ENCODE measurements around the gene DNAJB8.

The DNAJB8 gene

DNA sequence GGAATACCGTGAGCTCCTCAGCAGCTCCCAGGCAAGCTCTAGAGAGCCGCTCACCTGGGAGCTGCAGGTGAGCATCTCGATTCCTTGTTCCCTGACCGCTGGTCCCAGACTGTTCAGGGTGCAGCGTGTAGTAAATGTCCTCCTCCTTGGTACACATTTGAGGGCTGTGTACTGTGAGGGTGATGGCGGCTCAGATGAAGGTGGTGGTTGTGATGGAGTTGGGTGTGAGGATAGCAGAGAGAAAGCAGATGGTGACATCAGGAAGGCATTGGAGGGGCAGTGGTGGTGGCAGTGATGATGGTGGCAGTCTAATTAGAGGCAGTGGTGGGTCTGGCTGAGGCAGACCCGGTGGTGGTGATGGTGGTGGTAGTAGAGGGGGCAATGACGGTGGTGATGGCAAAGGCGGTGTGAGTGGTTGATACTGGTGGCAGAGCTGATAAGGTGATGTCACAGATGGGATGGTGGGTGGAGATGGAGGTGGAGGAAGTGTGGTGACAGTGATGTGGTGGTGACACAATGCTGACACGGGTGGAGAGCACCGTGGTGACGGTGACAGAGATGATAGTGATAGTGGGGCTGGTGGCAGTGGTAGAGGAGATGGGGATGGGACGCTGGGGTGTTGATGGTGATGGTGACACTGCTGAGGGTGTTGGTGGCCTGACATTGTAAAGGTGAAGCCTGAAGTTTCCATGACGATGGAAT is at the start of gene DNAJB8:
Gene DNAJB8, minus strand, starts transcription at position 51 of the 702 bp plus-strand sequence. CDS start 3,645 bp downstream, outside the sequence.
- H3K4me3 ChIP-seq (ENCODE audit: low read depth, low read length) = no peak within 1 kb of the TSS

DNA sequence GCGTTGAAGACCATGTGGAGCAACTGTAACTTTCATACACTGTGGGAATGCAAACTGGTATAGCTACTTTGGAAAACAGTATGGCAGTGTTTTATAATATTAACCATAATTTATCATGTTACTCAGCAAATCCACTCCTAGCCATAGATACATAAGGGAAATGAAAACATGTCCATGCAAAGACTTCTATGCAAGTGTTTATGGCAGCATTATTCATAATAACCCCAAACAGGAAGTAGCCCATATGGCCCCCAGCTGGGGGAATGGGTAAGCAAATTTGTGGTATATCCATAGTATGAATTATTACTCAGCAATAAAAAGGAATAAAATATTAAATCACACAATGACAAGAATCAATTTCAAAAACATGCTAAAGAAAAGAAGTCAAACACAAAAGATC is 49.3 kb upstream of the DNAJB8 start:
- no peak overlapping the region for H3K4me3 ChIP-seq (ENCODE audit: low read depth, low read length)

DNA sequence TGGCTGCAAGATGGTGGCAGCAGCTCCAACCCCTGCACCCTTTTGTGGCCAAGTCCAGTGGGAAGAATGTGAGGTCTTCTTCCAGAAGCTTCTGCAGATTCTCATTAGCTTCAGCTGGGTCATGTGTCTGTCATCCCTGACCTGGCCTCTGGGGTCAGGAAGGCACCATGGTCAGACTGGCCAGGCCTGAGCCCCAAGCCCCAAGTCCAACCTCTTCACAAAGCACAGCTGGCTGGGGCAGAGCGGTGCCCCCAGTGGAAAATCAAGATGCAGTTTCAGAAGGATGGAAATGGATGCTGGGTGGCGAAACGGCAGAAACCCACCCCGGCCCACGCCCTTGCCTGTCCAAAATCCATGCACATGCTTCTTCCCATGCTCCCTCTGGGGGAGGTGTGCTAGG is 42.2 kb upstream of the DNAJB8 start:
- H3K4me3 ChIP-seq (ENCODE audit: low read depth, low read length) = no peak overlapping the region

DNA sequence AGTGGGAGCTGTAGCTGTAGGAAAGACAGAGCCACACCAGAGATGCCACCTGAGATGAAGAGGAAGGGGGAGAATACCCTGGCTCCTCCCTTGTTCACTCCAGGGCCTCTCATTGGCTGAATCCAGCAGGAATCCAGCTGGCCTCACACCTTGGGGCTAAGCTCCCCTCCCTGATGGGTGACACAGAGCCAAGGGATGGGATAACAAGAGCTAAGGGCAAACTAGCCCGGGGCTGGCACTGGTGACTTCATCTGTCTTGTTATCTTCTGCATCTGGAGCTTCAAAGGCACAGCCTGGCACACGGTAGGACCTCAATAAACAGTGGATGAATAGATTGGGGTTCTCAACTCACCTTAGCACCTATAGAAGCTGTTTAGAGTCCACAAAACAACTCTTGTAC is 40.1 kb upstream of the DNAJB8 start:
- H3K4me3 ChIP-seq (ENCODE audit: low read depth, low read length) = no peak overlapping the region

DNA sequence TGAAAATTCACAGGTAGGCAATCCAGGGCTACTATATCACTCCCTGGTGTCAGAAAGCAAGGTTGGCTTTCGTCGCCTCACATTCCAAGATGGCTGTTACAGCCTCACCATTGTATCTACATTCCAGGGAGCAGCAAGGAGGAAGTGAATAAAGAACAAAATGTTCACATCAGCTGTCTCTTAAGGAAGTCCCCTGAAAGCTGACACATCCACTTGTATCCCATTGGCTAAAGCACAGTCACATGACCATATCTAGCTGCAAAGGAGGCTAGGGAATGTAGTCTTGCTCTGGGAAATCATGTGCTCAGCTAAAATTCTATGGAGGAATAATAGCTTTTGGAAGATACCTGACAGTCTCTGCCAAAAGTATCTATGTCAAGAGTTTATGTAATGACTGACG is 39.1 kb upstream of the DNAJB8 start:
- H3K4me3 ChIP-seq (ENCODE audit: low read depth, low read length) = no peak overlapping the region

DNA sequence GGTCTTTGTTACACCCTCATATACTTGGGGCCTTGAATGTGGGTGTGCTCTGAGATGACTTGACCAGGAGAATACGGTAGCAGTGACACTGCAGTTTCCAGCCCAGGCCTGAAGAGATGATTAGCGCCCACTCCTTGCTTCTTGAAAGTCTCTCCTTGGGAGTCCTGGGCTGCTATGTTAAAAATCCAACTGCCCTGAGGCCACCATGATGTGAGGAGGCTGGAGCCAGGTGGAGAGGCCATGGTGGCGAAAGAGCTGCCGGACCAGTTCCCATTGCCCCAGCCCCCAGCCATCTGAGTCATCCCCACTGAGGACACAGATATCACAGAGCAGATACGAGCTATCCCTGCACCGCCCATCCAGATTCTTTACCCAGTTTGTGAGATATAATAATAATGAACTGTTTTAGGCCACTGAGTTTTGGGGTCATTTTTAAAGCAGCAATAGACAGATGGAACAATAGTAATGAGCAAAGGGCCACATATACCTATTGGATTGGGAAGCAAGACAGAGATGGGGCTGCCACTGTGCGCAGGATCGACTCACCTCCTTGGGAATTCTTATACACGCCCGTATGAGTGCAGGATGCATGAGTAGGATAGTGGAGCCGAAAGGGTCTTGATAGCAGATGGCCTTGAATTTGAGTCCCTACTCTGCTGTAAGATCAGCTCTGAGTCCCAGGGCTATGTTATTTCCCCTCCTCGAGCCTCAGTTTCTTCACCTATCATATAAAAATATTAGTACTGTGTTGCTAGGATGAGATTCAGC is 38.5 kb upstream of the DNAJB8 start:
- H3K4me3 ChIP-seq (ENCODE audit: low read depth, low read length) = no peak overlapping the region

DNA sequence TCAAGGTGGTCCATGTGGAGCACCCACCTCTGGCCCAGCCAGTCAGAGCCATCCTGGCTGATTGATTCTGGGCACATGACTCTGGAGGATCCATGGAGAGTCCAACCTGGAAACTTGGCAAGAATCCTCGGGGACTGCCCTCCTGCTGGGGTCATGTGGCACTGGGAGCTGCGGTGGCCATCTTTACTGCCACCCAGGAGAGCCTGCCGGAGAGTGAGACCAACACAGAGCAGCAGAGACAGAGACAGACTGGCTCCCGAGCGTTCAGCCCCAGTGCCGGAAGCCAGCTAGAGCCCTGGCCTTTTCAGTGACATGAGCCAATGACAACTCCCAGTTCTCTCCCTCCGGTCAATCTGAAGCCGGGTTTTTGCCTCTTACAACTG is 37.8 kb upstream of the DNAJB8 start:
- H3K4me3 ChIP-seq (ENCODE audit: low read depth, low read length) = no peak overlapping the region

DNA sequence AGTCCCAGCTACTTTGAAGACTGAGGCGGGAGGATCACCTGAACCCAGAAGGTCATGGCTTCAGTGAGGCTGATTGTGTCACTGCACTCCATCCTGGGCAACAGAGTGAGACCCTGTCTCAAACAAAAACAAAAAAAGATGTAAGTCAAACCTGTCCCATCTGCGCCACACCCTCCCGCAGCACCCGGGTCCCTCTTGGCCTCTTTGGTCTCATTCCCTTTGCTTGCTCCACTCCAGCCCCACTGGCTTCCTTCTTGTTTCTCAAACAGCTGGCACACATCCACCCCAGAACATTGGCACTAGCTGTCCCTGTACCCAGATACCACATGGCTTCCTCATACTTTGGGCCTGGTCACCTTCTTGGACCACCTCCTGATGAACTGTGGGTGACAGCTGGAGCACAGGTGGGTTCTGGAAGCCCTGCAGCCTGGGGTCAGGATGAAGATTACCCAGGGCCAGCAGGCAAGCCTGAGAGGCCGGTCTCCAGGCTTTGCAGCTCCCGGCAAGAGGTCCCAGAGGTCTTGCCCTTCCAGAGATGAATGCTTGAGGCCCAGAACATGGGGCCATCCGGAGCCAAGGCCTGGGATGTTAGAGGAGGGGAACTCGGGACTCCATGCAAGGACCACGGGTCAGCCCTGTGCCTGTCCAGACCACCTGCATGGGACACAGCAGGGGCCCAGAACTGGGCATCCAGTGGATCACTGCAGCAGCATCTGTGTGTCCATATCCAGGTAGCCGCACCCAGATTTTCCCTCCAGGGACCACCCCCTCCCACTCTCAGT is 37.3 kb upstream of the DNAJB8 start:
- no peak overlapping the region for H3K4me3 ChIP-seq (ENCODE audit: low read depth, low read length)

DNA sequence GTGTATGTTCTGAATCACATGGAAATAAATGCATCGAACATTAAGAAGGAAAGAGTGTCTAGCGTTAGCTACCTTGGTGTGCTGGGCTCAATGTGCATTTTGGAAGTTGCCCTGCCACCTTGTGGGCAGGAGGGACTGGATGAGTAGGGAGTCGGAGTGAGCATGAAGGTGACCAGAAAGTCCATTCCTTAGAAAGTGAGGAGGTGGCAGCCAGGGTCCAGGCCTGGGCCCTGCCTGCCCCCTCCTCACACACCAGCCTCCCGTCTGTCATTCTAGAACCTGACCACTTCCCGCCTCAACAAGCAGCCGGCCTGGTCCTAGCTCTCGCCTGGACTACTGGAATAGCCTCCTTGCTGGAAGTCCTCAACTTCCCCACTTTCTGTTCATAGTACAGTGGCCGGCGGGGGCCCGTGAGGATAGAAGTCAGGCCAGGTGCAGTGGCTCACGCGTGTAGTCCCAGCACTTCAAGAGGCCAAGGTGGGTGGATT is 36.5 kb upstream of the DNAJB8 start:
- H3K4me3 ChIP-seq (ENCODE audit: low read depth, low read length) = no peak overlapping the region

DNA sequence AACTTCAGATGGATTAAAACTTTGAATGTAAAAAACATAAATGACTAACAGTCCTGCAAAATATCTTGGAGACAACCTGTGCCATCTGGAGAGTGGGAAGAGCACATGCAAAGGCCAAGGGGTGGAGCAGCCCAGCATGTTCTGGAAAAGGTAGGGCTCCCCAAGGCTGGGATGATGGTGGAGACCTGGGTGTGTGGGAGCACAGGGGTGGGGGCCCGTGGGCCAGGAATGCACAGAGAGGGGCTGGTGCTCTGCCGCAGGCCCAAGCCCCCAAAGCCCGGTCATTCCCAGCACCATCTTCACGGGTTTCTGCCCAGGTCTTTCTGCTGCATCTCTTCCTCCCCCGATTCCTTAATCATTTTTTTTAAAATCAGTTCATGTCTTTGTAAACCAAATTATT is 36.0 kb upstream of the DNAJB8 start:
- no peak overlapping the region for H3K4me3 ChIP-seq (ENCODE audit: low read depth, low read length)

DNA sequence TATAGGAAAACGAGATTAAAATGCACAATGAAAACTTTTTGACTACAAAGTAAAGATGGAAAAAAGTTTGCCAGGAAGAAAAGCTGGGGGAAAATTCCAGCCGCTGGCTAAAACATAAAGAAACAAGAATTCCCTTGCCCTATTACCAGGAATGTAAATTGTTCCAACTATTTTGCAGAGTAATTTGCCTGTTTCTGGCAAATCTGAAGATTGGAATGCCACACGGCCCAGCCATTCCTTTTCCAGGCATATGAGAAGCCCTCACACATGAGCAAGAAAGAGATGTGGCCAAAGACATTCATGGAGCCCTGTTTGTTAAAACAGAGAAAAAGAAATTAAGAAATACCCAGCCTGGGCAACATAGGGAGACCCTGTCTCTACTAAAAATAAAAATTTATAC is 34.7 kb upstream of the DNAJB8 start:
- H3K4me3 ChIP-seq (ENCODE audit: low read depth, low read length) = no peak overlapping the region

DNA sequence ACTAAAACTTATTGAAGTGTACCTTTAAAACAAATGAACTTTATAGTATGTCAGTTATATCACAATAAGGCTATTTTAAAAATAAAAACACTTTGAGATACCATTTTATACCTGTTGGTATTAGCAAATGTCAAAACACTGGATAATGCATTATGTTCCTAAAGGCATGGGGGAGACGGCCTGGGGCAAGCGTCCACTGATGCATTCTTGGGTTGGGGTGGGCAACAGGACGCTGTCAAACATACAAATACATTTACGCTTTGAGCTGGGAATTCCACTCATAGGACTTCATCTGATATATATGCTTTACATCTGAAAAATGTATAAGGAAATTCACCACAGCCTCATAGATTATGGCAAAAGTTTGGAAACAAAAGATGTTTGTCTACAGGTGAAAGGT is 33.9 kb upstream of the DNAJB8 start:
- H3K4me3 ChIP-seq (ENCODE audit: low read depth, low read length) = no peak overlapping the region

DNA sequence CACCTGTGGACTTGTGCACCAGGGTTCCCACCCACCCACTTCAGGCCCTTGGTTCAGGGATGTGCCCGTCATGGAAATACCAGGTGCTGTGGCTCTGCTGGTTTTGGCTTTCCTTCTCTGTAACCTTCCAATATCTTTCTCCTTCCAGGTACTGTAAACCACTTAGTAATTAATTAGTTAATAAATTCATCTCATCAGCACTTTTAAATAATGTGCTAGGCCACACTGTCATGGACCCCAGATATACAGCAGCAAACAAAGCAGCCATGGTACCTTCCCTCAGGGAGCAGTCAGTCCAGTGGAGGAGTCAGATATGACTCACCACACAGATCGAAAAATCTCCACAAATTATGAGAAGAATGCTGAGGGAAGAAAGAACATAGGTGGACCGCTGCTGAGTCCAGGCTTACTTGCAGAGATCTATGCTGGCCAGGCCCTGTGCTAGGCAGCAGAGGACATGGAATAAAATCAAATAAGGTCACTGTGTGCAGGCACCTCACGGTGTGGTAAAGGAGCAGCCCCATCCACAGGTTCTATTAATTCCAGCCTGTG is 33.1 kb upstream of the DNAJB8 start:
- H3K4me3 ChIP-seq (ENCODE audit: low read depth, low read length) = no peak overlapping the region

DNA sequence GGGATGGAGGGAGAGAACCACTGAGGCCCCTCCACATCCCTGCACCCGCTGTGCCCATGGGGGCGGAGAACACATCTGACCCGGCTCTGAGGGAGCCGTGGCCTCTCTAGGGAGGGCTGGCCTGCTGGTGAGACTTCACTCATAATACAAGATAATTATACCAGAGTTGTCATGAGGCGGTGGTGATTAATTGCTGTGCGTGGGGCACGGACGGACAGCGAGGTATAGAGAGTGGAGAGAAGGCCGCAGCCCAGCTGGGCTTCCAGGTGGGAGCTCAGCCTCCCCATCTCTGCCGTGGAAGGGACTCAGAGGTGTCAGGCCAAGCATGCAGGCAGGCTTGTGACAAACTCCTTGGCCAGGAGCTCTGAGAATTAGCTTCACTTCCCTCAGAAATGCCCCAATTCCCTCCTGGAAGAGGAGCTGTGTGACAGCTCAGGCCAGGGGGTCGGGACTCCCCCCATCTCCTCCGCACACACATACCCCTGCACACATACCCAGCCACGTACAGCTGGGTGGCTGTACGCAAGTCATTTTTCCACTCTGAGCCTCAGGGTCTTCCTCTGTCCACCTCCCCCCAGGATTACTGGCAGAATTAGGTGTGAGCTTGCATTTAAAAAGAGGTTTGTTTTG is 32.3 kb upstream of the DNAJB8 start:
- H3K4me3 ChIP-seq (ENCODE audit: low read depth, low read length) = no peak overlapping the region

DNA sequence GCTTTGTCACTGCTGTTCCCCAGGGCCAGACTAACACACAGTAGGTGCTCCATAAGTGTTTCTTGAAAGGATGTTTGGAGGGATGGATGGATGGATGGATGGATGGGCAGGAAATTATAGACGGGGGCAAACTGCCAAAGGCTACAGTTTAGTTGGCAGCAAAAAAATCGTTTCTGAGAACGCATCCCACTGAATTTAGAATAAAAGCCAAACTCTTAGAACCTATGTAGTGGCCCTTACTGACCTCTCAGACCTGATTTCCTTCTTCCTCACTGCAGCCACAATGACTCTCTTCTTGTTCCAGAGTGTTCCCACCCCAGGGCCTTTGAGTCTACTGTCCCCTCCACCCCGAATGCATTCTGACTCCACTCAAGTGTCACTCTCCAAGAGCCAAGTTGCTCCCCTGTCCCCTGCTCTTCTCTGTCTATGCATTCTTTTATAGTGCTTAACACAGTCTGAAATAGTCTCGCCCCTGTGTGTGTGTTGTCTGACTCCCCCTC is 31.5 kb upstream of the DNAJB8 start:
- H3K4me3 ChIP-seq (ENCODE audit: low read depth, low read length) = no peak overlapping the region

DNA sequence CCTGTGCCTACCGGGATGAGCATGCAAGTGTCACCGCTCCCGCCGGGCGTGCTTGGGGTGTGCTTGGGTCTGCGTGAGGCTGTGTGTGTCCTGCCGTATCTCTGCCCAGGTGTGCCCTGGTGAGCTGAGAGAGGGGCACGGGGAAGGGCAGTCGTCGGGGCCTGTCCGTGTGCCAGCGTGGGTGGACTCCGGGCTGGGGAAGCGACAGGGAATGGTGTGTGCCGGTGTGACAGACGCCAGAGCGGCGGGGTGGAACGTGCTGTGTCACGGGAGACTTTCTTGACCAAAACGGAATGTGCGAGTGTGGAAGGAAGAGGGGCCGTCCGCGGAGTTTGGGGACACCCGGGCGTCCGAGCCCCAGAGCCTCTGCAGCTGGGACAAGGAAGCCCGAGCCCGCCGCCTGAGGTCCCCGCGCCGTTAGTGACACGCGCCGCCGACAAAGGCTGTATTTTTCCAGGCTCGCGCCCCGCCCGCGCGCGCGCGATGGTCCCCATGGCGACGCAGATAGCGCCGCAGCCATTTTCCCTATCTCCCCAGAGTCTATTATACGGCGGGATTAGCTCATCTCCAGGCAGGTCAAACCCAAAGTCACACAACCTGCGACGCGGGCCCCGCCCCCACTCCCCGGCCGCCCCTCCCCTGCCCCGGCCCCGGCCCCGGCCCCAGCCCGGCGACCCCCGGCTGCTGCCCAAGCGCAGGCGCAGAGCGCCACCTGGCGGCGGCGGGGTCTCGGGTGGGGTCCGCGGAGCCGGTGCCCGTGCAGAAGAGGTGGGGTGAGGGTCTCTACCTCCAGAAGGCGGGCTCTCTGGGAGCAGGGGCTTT is 30.8 kb upstream of the DNAJB8 start:
- peak overlapping the region; percentile 45 for H3K4me3 ChIP-seq (ENCODE audit: low read depth, low read length)

DNA sequence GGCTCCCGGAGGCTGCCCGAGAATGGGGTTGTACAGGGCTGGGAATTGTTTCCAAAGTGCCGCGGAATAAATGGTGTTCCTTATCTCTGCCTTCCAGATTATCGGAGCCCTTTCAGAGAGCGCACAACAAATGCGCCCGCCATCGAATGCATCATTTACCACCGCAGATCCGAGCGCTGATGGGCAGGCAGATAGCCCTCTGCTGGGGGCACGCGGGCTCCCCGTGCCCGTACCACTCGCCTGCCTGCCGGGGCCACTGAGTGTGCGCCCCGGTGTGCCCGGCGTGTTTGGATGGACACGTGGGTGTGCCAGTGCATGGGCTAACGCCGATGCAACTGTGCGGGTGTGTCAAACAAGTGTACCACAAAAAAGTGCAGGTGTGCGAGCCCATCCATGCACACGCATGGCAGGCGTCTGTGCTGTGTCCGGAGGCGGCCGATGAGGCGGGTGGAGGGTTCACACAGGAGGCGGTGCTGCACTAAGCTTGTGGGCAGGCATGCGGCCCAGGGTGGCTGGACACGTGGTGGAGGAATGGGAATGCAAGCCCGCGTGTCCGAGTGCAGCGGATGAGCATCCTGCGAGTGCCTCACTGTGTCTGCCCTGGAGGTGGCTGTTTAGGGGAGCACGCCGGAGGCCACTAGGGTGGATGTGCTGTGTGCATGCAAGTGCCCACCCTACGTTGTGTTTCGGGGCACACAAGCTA is 30.1 kb upstream of the DNAJB8 start:
- H3K4me3 ChIP-seq (ENCODE audit: low read depth, low read length) = no peak overlapping the region

DNA sequence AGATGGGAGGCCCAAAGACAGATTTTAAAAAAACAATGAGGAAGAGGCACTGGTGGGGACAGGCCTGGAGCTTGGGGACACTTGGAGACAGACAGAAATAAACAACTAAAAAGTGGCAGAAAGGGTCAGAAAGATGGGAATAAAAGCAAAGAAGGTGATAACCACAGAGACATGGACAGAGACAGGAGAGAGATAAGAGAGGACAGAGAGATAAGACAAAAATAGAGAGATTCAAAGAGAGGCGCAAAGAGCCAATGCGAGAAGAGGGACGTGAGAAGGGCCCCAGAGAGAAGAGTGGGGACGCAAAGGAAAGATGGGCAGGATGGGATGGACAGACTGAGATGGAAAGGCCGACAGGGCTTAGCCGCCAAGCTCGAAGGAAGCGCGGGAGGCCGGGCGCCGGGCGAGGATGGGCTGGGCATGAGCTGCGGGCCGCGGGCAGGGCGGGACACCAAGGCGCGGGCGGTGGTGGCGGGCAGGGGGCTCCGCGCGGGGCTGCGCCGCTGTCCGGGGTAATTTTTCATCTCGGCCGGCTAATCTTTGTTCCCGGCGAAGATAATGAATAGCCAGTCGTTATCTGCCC is 29.4 kb upstream of the DNAJB8 start:
- no peak overlapping the region for H3K4me3 ChIP-seq (ENCODE audit: low read depth, low read length)

DNA sequence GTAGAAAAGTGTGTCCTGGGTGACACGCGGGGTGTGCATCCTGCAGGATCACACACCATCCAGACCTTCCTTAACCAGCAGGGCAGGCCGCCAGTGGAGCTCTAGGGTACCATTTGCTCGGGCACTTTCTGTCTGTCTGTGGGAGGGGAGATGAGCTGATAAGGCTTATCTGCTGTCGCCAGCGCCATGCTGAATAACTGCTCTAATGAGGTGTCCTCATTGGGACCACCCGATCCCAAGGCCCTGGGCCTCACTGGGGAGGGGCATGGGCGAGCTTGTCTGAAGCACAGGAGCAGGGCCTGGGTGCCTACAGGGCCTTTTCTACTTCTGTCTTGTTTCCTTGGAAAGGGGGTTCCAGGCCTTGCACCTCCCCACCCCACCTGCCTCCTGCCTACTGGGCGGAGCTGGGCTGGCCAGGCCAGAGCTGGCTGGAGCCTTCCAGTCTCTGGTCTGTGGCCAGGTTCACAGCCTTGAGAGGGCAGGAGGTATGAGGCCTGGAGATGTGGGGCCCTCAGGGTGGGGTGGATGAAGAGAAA is 28.8 kb upstream of the DNAJB8 start:
- no peak overlapping the region for H3K4me3 ChIP-seq (ENCODE audit: low read depth, low read length)
